GM10248 (cell line): ENCODE data around the gene OSBPL9.

Experiments
- CTCF ChIA-PET: fragments of 300-600 bp; sonication (Branson Sonifier 250); formaldehyde crosslinking; extraction: SDS; loops from one replicate; lab custom pipeline; 2021; ENCODE audit warnings: antibody characterized with exemption; lab: Yijun Ruan, JAX
- POLR2A ChIA-PET: fragments of 350-650 bp; sonication (Branson Sonifier 250); formaldehyde crosslinking; extraction: SDS; loops from one replicate; lab custom pipeline; 2020; ENCODE audit warnings: antibody characterized with exemption; lab: Yijun Ruan, JAX
- DNase-seq: peaks from one replicate; pipeline ENCODE4 v3.0.0; 2012; ENCODE audit errors: extremely low spot score
- CTCF ChIP-seq: IDR thresholded peaks from 2 replicates; pipeline ENCODE4 v1.5.1; 2012; ENCODE audit warnings: mild to moderate bottlenecking, low read depth; ENCODE audit errors: extremely low read depth, missing control alignments, control extremely low read depth

Gene OSBPL9

GRCh38 chr1:51652599-51652998 is 35.7 kb downstream of the OSBPL9 start:
- no peak for DNase-seq
- no peak for TF ChIP-seq CTCF
- ChIA-PET POLR2A (no interaction called here), CTCF (interaction anchor here (1.2 to 1.7 kb wide), 4 partner anchors 8 to 19 kb away, joined by 3 to 5 read pairs (median 4); no protein-coding TSS in a partner anchor)

GRCh38 chr1:51653127-51653526 is 36.2 kb downstream of the OSBPL9 start:
- TF ChIP-seq CTCF, result no peak
- CTCF ChIA-PET, result interaction anchor here (1.2 to 1.7 kb wide), 4 partner anchors 9 to 19 kb away, joined by 3 to 5 read pairs (median 4); no protein-coding TSS in a partner anchor
- POLR2A ChIA-PET, result no interaction called here
- no peak for DNase-seq

- ChIA-PET CTCF (interaction anchor here (1.0 to 1.7 kb wide), 5 partner anchors 10 to 18 kb away, joined by 3 to 5 read pairs (median 4); no protein-coding TSS in a partner anchor), POLR2A (no interaction called here)
- DNase-seq, result no peak
- no peak for TF ChIP-seq CTCF
These were observed 37.1 kb downstream of the OSBPL9 start for GRCh38 chr1:51654000-51654399.

- no peak for TF ChIP-seq CTCF
- CTCF ChIA-PET, result interaction anchor here (0.9 to 1.1 kb wide), 6 partner anchors 8 to 32 kb away, joined by 3 to 5 read pairs (median 3); no protein-coding TSS in a partner anchor
- POLR2A ChIA-PET, result no interaction called here
- DNase-seq, result no peak
These were observed 39.5 kb downstream of the OSBPL9 start for GRCh38 chr1:51656374-51656773.

- no peak for DNase-seq
- ChIA-PET CTCF (no interaction called here), POLR2A (no interaction called here)
- no peak for TF ChIP-seq CTCF
These were observed 43.7 kb downstream of the OSBPL9 start for GRCh38 chr1:51660580-51660979.

- TF ChIP-seq CTCF, result no peak
- ChIA-PET POLR2A (no interaction called here), CTCF (no interaction called here)
- DNase-seq, result no peak
These were observed 44.2 kb downstream of the OSBPL9 start for GRCh38 chr1:51661081-51661518.
